ENCODE results near the gene PRR20E.
"Not testable (repeated sequence)": the region's sequence is repeated elsewhere in the genome, so short reads cannot be mapped to it uniquely, and the experiment has no call there.

Gene PRR20E

GRCh38 chr13:57166897-57167296 lies at the start of gene PRR20E:
TSS of gene PRR20E (plus strand) at chr13:57167197. CDS start at chr13:57167584, 387 bp downstream.
- DNase-seq: not testable (repeated sequence)

- no peak for DNase-seq
Measured at GRCh38 chr13:57123681-57124080, 43.3 kb upstream of the PRR20E start.

- DNase-seq: no peak
Measured at GRCh38 chr13:57128909-57129308, 38.1 kb upstream of the PRR20E start.

GRCh38 chr13:57136093-57136492 lies 30.9 kb upstream of the PRR20E start:
- no peak for DNase-seq

GRCh38 chr13:57137585-57137984 lies 29.4 kb upstream of the PRR20E start:
- no peak for DNase-seq

- no peak for DNase-seq
Measured at GRCh38 chr13:57138988-57139387, 28.0 kb upstream of the PRR20E start.

- DNase-seq: not testable (repeated sequence)
Measured at GRCh38 chr13:57139781-57140180, 27.2 kb upstream of the PRR20E start.

GRCh38 chr13:57140235-57140968 lies 26.6 kb upstream of the PRR20E start, which contains the start of gene PRR20A:
TSS of gene PRR20A (plus strand) at chr13:57140918. CDS start at chr13:57141305, 387 bp downstream.
- DNase-seq: not testable (repeated sequence)

GRCh38 chr13:57147188-57147587 lies 19.8 kb upstream of the PRR20E start, which contains the start of gene PRR20B:
TSS of gene PRR20B (plus strand) at chr13:57147488. CDS start at chr13:57147875, 387 bp downstream.
- not testable (repeated sequence) for DNase-seq

- DNase-seq: not testable (repeated sequence)
Measured at GRCh38 chr13:57148106-57148505, 18.9 kb upstream of the PRR20E start.

GRCh38 chr13:57153761-57154160 lies 13.2 kb upstream of the PRR20E start, which contains the start of gene PRR20C:
TSS of gene PRR20C (plus strand) at chr13:57154061. CDS start at chr13:57154448, 387 bp downstream.
- DNase-seq: not testable (repeated sequence)

GRCh38 chr13:57160332-57160731 lies 6.7 kb upstream of the PRR20E start, which contains the start of gene PRR20D:
TSS of gene PRR20D (plus strand) at chr13:57160632. CDS start at chr13:57161019, 387 bp downstream.
- not testable (repeated sequence) for DNase-seq

- DNase-seq: no peak
Measured at GRCh38 chr13:57191667-57192066, 24.7 kb downstream of the PRR20E start.

- no peak for DNase-seq
Measured at GRCh38 chr13:57212989-57213388, 46.0 kb downstream of the PRR20E start.
